DOHH2 (cell line): ENCODE data around the gene LUC7L3.

Experiments used
- EZH2phosphoT487 ChIP-seq: fragments of 200-600 bp; sonication (generic); IDR thresholded peaks from 2 replicates; pipeline ENCODE4 v1.6.1; 2017; ENCODE audit warnings: borderline replicate concordance, mild to moderate bottlenecking, antibody characterized with exemption, low read length, moderate library complexity, mixed read lengths
- TF ChIP-seq, protein P1 (sequence below): fragments of 200-600 bp; sonication (generic); IDR thresholded peaks from one replicate; pipeline ENCODE4 v1.5.1; 2014; ENCODE audit warnings: antibody characterized with exemption, mild to moderate bottlenecking, low read depth, low read length; ENCODE audit not compliant: poor library complexity, severe bottlenecking

- TF ChIP-seq, protein P1, sequence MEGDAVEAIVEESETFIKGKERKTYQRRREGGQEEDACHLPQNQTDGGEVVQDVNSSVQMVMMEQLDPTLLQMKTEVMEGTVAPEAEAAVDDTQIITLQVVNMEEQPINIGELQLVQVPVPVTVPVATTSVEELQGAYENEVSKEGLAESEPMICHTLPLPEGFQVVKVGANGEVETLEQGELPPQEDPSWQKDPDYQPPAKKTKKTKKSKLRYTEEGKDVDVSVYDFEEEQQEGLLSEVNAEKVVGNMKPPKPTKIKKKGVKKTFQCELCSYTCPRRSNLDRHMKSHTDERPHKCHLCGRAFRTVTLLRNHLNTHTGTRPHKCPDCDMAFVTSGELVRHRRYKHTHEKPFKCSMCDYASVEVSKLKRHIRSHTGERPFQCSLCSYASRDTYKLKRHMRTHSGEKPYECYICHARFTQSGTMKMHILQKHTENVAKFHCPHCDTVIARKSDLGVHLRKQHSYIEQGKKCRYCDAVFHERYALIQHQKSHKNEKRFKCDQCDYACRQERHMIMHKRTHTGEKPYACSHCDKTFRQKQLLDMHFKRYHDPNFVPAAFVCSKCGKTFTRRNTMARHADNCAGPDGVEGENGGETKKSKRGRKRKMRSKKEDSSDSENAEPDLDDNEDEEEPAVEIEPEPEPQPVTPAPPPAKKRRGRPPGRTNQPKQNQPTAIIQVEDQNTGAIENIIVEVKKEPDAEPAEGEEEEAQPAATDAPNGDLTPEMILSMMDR, result no peak
- TF ChIP-seq EZH2phosphoT487, result no peak
Observed at GRCh38 chr17:50800196-50800700, 80.8 kb downstream of the LUC7L3 start.
